Dendritic cell treated with granulocyte-macrophage colony-stimulating factor and Interleukin-4, amounts not matched to agents 40 ng/mL and 50 ng/mL, for 4 days (primary cell): ENCODE results near the gene RAB11FIP4.

Experiments
- H3K27ac Mint-ChIP-seq: one replicate; pipeline ENCODE4 v1.8.0; 2022; ENCODE audit warnings: mild to moderate bottlenecking, mixed read lengths
- H3K27me3 Mint-ChIP-seq: one replicate; pipeline ENCODE4 v1.8.0; 2022; ENCODE audit warnings: mild to moderate bottlenecking, mixed read lengths
- H3K36me3 Mint-ChIP-seq: one replicate; pipeline ENCODE4 v1.8.0; 2022; ENCODE audit warnings: low read depth, mixed read lengths
- H3K4me1 Mint-ChIP-seq: one replicate; pipeline ENCODE4 v1.8.0; 2022; ENCODE audit warnings: low read depth, mixed read lengths
- H3K4me3 Mint-ChIP-seq: one replicate; pipeline ENCODE4 v1.8.0; 2022; ENCODE audit warnings: mild to moderate bottlenecking, moderate library complexity, mixed read lengths
- H3K9me3 Mint-ChIP-seq: one replicate; pipeline ENCODE4 v1.8.0; 2022; ENCODE audit warnings: mixed read lengths
- intact Hi-C: fragments of 100-400 bp; cut with micrococcal nuclease; formaldehyde crosslinking; loops from one replicate; pipeline ENCODE4 v1.15.0; 2022

RAB11FIP4 gene

GRCh38 chr17:31499771-31500554, 108.5 kb downstream of the RAB11FIP4 start:
- intact Hi-C loops, result no loop called here
- H3K27ac Mint-ChIP-seq, result no peak overlapping the region
- H3K4me1 Mint-ChIP-seq, result peaks cover 45% of the 10 kb centered on the region
- H3K27me3 Mint-ChIP-seq, result peaks cover 10% of the 10 kb centered on the region
- H3K9me3 Mint-ChIP-seq, result no peaks in the 10 kb centered on the region
- H3K36me3 Mint-ChIP-seq, result no peaks in the 10 kb centered on the region
- no peak overlapping the region for H3K4me3 Mint-ChIP-seq

- Mint-ChIP-seq H3K27me3 (peaks cover 8% of the 10 kb centered on the region), H3K36me3 (no peaks in the 10 kb centered on the region), H3K4me1 (peaks cover 34% of the 10 kb centered on the region), H3K27ac (no peak overlapping the region), H3K4me3 (no peak overlapping the region), H3K9me3 (no peaks in the 10 kb centered on the region)
- intact Hi-C loops, result no loop called here
Observed at GRCh38 chr17:31506517-31506916, 115.0 kb downstream of the RAB11FIP4 start.

GRCh38 chr17:31508288-31509094, 117.0 kb downstream of the RAB11FIP4 start:
- peak overlapping the region; percentile 83 for H3K4me3 Mint-ChIP-seq
- H3K4me1 Mint-ChIP-seq, result peaks cover 34% of the 10 kb centered on the region
- no peaks in the 10 kb centered on the region for H3K36me3 Mint-ChIP-seq
- peaks cover 8% of the 10 kb centered on the region for H3K27me3 Mint-ChIP-seq
- intact Hi-C loops, result no loop called here
- H3K9me3 Mint-ChIP-seq, result no peaks in the 10 kb centered on the region
- peak overlapping the region; percentile 86 for H3K27ac Mint-ChIP-seq

GRCh38 chr17:31509095-31509804, 117.8 kb downstream of the RAB11FIP4 start:
- no peaks in the 10 kb centered on the region for H3K9me3 Mint-ChIP-seq
- intact Hi-C loops, result no loop called here
- peaks cover 34% of the 10 kb centered on the region for H3K4me1 Mint-ChIP-seq
- peak overlapping the region; percentile 83 for H3K4me3 Mint-ChIP-seq
- peak overlapping the region; percentile 86 for H3K27ac Mint-ChIP-seq
- no peaks in the 10 kb centered on the region for H3K36me3 Mint-ChIP-seq
- peaks cover 6% of the 10 kb centered on the region for H3K27me3 Mint-ChIP-seq

GRCh38 chr17:31509805-31510177, 118.3 kb downstream of the RAB11FIP4 start:
- Mint-ChIP-seq H3K36me3 (no peaks in the 10 kb centered on the region), H3K4me3 (no peak overlapping the region), H3K9me3 (no peaks in the 10 kb centered on the region), H3K4me1 (peaks cover 34% of the 10 kb centered on the region), H3K27ac (peak overlapping the region; percentile 86), H3K27me3 (peaks cover 6% of the 10 kb centered on the region)
- intact Hi-C loops, result no loop called here

- intact Hi-C loops, result no loop called here
- Mint-ChIP-seq H3K36me3 (no peaks in the 10 kb centered on the region), H3K4me3 (no peak overlapping the region), H3K27ac (peak overlapping the region; percentile 17), H3K9me3 (no peaks in the 10 kb centered on the region), H3K4me1 (peaks cover 34% of the 10 kb centered on the region), H3K27me3 (peaks cover 6% of the 10 kb centered on the region)
Observed at GRCh38 chr17:31510308-31511194, 119.1 kb downstream of the RAB11FIP4 start.

GRCh38 chr17:31511195-31511578, 119.7 kb downstream of the RAB11FIP4 start:
- no peak overlapping the region for H3K27ac Mint-ChIP-seq
- H3K4me3 Mint-ChIP-seq, result no peak overlapping the region
- no peaks in the 10 kb centered on the region for H3K9me3 Mint-ChIP-seq
- H3K27me3 Mint-ChIP-seq, result peaks cover 6% of the 10 kb centered on the region
- intact Hi-C loops, result no loop called here
- H3K36me3 Mint-ChIP-seq, result no peaks in the 10 kb centered on the region
- H3K4me1 Mint-ChIP-seq, result peaks cover 34% of the 10 kb centered on the region

GRCh38 chr17:31511580-31511979, 120.1 kb downstream of the RAB11FIP4 start:
- Mint-ChIP-seq H3K27me3 (peaks cover 6% of the 10 kb centered on the region), H3K27ac (no peak overlapping the region), H3K9me3 (no peaks in the 10 kb centered on the region), H3K4me1 (peaks cover 34% of the 10 kb centered on the region), H3K36me3 (no peaks in the 10 kb centered on the region), H3K4me3 (no peak overlapping the region)
- intact Hi-C loops, result no loop called here

GRCh38 chr17:31512104-31512740, 120.7 kb downstream of the RAB11FIP4 start:
- H3K9me3 Mint-ChIP-seq, result no peaks in the 10 kb centered on the region
- intact Hi-C loops, result no loop called here
- peaks cover 6% of the 10 kb centered on the region for H3K27me3 Mint-ChIP-seq
- peaks cover 34% of the 10 kb centered on the region for H3K4me1 Mint-ChIP-seq
- H3K27ac Mint-ChIP-seq, result no peak overlapping the region
- H3K36me3 Mint-ChIP-seq, result no peaks in the 10 kb centered on the region
- no peak overlapping the region for H3K4me3 Mint-ChIP-seq

- Mint-ChIP-seq H3K4me3 (no peak overlapping the region), H3K27me3 (peaks cover 6% of the 10 kb centered on the region), H3K4me1 (peaks cover 34% of the 10 kb centered on the region), H3K36me3 (no peaks in the 10 kb centered on the region), H3K27ac (no peak overlapping the region), H3K9me3 (no peaks in the 10 kb centered on the region)
- intact Hi-C loops, result no loop called here
Observed at GRCh38 chr17:31512796-31513195, 121.3 kb downstream of the RAB11FIP4 start.

GRCh38 chr17:31513731-31514427, 122.4 kb downstream of the RAB11FIP4 start:
- no peak overlapping the region for H3K27ac Mint-ChIP-seq
- H3K27me3 Mint-ChIP-seq, result peaks cover 6% of the 10 kb centered on the region
- no peaks in the 10 kb centered on the region for H3K36me3 Mint-ChIP-seq
- H3K4me3 Mint-ChIP-seq, result no peak overlapping the region
- H3K9me3 Mint-ChIP-seq, result no peaks in the 10 kb centered on the region
- intact Hi-C loops, result no loop called here
- peaks cover 24% of the 10 kb centered on the region for H3K4me1 Mint-ChIP-seq

GRCh38 chr17:31515267-31515666, 123.8 kb downstream of the RAB11FIP4 start:
- intact Hi-C loops, result no loop called here
- H3K4me1 Mint-ChIP-seq, result peaks cover 10% of the 10 kb centered on the region
- no peak overlapping the region for H3K4me3 Mint-ChIP-seq
- no peaks in the 10 kb centered on the region for H3K9me3 Mint-ChIP-seq
- H3K27ac Mint-ChIP-seq, result no peak overlapping the region
- peaks cover 9% of the 10 kb centered on the region for H3K36me3 Mint-ChIP-seq
- H3K27me3 Mint-ChIP-seq, result peaks cover 3% of the 10 kb centered on the region
